GM03348 (cell line): ENCODE data around the gene OSBPL1A.

Source experiments
- DNase-seq: peaks from one replicate; pipeline ENCODE4 v3.0.0; 2012; ENCODE audit warnings: low spot score

Gene OSBPL1A

GRCh38 chr18:24267878-24268277 lies 129.7 kb downstream of the OSBPL1A start:
- no peak for DNase-seq

DNA sequence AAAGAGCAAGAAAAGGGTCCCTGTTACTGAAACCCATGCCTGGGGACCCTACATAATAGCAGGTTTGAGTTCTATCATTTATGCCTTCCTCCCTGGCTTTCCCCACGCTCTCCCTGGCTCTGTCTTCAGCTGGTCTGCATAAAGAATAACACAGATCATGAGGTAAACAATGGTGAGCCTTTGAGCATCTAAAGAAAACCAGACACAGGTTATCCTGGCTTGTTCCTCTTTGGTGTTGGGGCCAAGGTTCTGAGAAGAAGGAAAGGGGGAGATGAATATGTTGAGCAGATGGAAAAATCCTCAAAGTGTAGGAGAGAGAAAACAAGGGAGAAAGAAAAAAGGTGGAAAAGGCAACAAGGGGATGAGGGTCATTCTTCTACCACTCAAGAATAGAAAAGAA lies 131.5 kb downstream of the OSBPL1A start:
- no peak for DNase-seq

DNA sequence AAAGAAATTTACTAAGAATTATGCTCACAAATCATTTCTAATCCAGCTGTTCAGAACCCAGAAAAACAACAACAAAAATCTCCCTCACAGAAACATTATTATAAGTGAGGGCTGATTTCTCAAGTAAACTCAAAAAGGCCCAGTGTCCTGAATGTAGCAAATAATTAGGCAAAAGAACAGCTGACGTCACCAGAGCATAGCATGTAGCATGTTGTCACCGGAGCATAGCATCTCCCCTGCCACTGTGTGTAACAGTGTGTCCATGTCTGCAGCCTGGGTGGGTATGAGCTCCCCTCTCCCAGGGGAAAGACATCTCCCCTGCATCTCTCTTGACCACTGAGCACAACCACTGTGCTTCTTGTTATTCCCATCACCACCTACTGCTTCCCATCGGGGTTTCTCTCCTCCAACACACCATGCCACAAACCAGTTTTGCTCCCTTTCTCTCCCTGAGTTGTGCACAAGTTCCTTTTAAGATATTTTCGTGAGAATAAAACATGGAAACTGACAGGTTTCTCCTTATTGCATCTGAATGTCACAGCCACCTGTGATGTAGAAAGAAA lies 132.0 kb downstream of the OSBPL1A start:
- no peak for DNase-seq

- DNase-seq = no peak
Measured at GRCh38 chr18:24263050-24263449, 134.6 kb downstream of the OSBPL1A start.

- no peak for DNase-seq
Measured at GRCh38 chr18:24262087-24262486, 135.5 kb downstream of the OSBPL1A start.

DNA sequence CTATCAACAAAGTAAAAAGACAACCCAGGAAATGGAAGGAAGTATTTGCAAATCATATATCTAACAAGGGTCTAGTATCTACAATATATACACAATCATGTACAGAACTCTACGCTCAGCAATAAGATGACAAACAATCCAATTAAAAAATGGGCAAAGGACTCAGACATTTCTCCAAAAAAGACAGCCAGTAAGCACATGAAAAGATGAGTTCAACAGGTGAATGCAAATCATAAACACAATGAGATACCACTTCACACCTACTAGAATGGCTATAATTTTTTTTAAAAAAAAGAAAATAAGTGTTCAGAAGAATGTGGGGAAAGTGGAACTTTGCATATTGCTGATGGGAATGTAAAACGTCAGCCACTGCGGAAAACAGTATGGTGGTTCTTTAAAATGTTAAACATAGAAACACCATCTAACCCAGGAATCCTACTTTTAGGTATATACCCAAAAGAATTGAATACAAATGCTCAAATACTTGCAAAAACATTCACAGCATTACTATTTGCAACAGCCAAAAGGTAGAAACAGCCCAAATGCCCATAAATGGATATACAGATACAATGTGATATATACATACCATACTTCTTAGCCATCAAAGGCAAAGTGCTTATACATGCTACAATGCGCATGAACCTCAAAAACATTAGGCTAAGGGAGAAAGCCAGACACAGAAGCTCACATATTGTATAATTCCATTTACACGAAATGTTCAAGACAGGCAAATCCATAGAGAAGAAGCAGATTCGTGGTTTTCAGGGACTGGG lies 137.6 kb downstream of the OSBPL1A start:
- DNase-seq = no peak

DNA sequence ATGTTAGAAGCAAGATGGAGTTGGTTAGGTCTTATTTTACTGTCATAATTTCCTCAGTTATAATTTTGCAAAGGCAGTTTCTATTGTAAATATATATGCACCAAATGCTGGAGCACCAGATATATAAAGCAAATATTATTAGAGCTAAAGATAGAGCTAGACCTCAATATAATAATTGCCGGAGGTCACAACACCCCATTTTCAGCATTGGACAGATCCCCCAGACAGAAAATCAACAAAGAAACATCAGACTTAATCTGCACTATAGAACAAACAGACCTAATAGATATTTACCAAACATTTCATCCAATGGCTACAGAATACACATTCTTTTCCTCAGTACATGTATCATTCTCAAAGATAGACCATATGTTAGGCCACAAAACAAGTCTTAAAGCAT lies 143.6 kb downstream of the OSBPL1A start:
- DNase-seq = no peak

- DNase-seq = no peak
Measured at GRCh38 chr18:24249716-24250115, 147.9 kb downstream of the OSBPL1A start.

DNA sequence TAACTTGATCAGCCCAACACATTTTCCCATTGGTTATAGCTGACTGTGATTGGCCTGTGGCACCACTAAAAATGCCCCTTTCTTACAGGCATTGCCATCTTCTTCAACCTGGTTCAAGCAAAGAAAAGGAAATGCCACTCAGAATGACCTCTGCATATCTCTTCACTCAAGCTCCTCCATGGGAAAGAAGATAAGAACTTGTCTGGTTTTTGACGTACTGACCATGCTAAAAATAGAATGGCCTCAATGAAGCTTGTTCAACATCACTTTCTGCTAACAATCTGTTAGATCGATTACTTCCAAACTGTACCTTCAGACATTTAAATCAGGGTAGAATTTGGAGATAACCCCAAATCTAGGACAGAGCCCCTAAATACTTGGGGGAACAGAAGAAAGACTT lies 149.3 kb downstream of the OSBPL1A start:
- DNase-seq = no peak

DNA sequence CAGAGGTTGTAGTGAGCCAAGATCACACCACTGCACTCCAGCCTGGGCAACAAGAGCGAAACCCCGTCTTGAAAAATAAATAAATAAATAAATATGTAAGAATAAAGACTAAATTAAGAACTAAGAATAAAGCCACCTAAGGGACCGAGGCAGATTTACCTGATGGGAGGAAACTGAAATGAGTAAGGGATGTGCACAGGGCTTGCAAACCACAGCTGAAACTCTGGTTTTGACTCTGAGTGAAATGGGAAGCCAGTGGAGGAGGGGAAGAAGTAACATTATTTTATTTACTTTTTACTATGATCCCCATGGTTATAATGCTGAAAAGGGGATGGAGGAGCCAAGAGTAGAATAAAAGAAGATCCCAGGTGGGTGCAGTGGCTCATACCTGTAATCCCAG lies 151.5 kb downstream of the OSBPL1A start:
- no peak for DNase-seq

GRCh38 chr18:24244698-24245097 lies 152.9 kb downstream of the OSBPL1A start:
- no peak for DNase-seq

GRCh38 chr18:24243677-24244076 lies 153.9 kb downstream of the OSBPL1A start:
- DNase-seq = no peak

DNA sequence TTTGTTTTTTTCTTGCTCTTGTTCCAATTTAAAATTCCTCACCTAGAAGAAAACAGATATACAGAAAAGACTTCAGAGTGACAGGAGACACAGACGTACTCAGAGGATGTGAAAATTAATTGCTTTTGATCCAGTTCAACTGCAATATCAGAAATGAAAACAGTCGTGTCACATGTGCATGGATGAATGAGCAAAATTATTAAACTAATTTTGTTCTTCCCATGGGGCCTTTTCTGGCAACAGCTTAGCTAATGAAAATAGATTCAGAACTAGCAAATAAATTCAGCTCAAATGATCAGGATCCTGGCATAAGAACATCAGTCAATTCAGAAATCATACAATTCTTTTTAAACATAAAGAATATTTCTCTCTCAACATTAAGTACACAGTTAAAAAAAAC lies 158.3 kb downstream of the OSBPL1A start:
- no peak for DNase-seq

DNA sequence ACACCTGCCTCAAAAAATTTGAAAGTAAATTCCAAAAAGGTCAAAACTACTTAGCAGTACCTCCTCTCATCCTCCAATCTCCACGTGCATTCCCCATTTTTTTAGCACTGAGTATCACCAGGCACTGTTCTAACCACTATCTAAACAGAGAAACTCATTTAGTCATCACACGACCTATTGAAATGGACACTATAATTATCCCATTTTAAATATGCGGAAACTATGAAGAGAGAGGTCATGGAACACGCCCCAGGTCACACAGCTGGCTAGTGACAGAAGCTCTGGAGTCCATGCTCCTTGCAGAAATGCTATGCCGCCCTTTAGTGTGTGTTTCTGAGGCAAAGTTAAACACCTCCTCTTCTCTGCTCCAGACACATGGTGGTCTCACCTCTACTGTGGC lies 159.2 kb downstream of the OSBPL1A start:
- no peak for DNase-seq

DNA sequence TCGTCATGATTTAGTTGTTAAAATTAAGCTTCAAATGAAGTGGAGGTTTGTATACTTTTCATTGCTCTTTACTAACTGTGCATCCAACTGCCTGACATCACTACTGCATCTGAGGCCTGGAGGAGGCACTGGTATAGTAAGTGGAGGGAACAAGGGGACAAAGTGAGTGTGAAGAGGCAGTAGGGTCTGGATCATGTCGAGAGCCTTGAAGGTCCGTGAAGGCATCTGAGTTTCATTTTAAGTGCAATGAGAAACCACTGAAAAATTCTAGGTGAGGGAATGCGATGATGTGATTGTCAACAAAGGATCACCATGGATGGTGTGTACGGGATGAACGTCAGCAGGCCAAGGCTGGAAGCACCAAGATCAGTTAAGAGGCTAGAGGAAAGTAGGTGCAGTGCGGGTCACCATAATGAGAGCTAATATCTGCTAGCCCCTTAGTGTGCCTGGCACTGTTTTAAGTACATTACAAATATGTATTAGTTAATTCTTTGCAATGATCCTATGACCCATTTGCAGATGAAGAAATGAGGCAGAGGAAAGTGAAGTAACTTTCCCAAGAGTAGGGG lies 162.7 kb downstream of the OSBPL1A start:
- DNase-seq = no peak

- no peak for DNase-seq
Measured at GRCh38 chr18:24234330-24234729, 163.3 kb downstream of the OSBPL1A start.

- DNase-seq = no peak
Measured at GRCh38 chr18:24232800-24233199, 164.8 kb downstream of the OSBPL1A start.

DNA sequence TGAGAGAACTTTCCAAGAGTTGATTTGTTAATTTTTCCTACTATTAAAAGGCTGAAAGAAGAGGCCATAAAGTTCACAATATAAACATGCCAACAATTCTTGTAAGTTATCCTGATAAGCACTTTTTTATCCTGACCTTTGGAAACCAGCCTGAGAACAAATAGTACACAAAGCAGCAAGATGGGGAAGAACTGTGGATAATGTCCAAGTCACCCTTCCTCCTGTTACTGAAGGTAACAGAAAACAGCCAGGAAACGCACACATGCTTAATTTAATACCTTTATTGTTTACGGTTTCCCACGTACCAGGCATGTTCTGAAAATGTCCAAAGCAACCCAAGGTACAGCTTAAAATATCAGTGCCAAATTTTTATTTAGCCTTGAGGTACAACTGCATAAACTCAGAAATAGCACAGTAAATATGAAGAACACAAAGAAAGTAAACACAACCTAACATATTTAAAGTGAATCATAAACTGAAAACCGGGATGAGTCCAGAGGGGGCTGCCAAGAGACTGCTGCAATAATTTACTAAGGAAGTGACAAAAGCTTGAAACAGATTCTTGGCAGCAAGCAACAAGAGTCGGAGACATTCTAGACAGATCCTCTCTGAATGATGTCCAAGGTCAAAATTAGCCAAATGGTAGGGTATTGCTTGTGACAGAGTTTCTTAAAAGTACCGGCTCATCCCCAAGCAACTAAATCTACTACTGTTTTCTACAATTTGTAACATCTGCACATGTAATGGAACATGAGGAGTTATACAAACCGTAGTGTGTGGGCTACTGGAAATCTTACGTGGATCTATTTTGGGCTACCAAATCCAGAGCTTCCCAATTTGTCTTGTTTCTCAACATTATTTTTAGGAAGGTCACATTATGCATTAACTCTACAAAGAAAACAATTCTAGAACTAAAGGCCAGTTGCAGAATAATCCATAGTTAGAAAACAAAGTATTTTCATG lies 165.6 kb downstream of the OSBPL1A start:
- DNase-seq = peak; percentile 54

DNA sequence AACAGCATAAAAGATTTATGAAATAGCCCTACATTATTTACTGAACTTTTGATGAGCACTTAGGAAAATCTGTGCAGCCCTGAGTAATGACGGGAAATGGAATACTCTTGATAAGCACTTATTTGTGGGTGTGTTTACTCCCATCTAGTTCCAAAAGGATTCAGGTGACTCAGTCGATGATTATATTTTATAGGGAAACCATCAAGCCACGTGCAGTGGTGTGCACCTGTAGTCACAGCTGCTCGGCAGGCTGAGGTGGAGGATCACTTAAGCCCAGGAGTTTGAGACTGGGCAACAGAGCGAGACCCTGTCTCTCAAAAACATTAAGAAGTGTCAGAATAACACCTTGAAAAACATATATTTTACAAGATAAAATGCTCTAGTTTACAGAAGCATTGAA lies 166.9 kb downstream of the OSBPL1A start:
- no peak for DNase-seq

GRCh38 chr18:24228667-24229041 lies 169.0 kb downstream of the OSBPL1A start:
- no peak for DNase-seq

GRCh38 chr18:24227977-24228666 lies 169.5 kb downstream of the OSBPL1A start:
- DNase-seq = peak; percentile 61

DNA sequence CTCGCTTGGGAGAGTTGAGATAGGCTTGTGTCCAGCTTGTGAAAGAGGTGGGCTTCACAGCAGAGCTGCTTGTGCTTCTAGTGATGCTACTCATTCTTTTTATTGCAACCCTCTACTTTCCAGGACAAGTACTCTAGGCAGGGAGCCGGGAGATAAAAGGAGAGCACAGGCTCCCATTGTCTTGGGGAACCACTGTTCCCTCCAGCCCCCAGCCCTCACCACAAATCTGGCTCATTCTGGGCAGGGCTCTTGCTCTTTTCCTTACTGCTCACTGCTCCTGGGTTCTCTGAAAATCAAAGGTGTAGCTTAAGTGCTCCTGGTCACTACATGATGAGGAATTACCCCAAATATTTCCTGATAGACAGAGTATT lies 177.3 kb downstream of the OSBPL1A start:
- DNase-seq = no peak
